A549 (cell line): ENCODE data around the gene MARCHF10. TPM values are rescaled to one million over a fixed set of nuclear protein-coding genes. Genes with fewer than 3 reads are reported as not detected.

Experiments used
- ATAC-seq, 2 experiments: fragments of 200-7000 bp in 1 of 2; fragments of >200 bp in 1 of 2; cut with Nextera tagmentation in 1 of 2; cut with Tn5 transposase in 1 of 2; 3 replicates each; pipeline versions ENCODE4 v1.8.0 to v1.9.1; 2018 to 2020; ENCODE audit warnings: mild to moderate bottlenecking in 1 of 2, moderate library complexity in 1 of 2
- CTCF ChIA-PET: fragments of 300-600 bp; sonication (Branson Sonifier 250); formaldehyde crosslinking; extraction: SDS; loops from one replicate; lab custom pipeline; 2021; ENCODE audit warnings: antibody characterized with exemption, inconsistent platforms; lab: Yijun Ruan, JAX
- POLR2A ChIA-PET: fragments of 350-600 bp; formaldehyde crosslinking; extraction: SDS; loops from one replicate; lab custom pipeline; 2021; ENCODE audit warnings: antibody characterized with exemption, inconsistent platforms; lab: Yijun Ruan, JAX
- DNase-seq, 2 experiments: peaks; one replicate each; pipeline versions ENCODE4 v3.0.0 to v3.0.0-alpha.2; 2011 to 2016; ENCODE audit warnings: low read depth in 1 of 2, low spot score in 1 of 2
- FAIRE-seq: peaks from 2 replicates; lab custom pipeline; 2011; peaks lifted over from hg19 to GRCh38; lab: Jason Lieb, UNC
- H3K27ac ChIP-seq, 2 experiments: fragments of >200 bp; sonication (Bioruptor Twin); formaldehyde crosslinking; 3 replicates each; pipeline ENCODE4 v1.5.1; 2016 to 2017
- H3K4me1 ChIP-seq: fragments of >200 bp; sonication (Bioruptor Twin); formaldehyde crosslinking; 3 replicates; pipeline ENCODE4 v1.6.1; 2016
- H3K4me2 ChIP-seq: fragments of >200 bp; sonication (Bioruptor Twin); formaldehyde crosslinking; 3 replicates; pipeline ENCODE4 v1.6.1; 2016
- H3K4me3 ChIP-seq: fragments of >200 bp; sonication (Bioruptor Twin); formaldehyde crosslinking; 3 replicates; pipeline ENCODE4 v1.5.1; 2016
- H3K9me3 ChIP-seq: fragments of >200 bp; sonication (Bioruptor Twin); formaldehyde crosslinking; 3 replicates; pipeline ENCODE4 v1.6.1; 2016
- ATOH8 ChIP-seq: fragments of 250-450 bp; sonication (Bioruptor Pico); IDR thresholded peaks from 2 replicates; pipeline ENCODE4 v1.5.0; 2020; ENCODE audit warnings: low read depth, mild to moderate bottlenecking, moderate library complexity
- CBX8 ChIP-seq: fragments of 200-600 bp; sonication (generic); IDR thresholded peaks from 2 replicates; pipeline ENCODE4 v1.6.1; 2016
- CEBPB ChIP-seq, 2 experiments: fragments of >200 bp in 1 of 2; sonication (Bioruptor Twin) in 1 of 2; formaldehyde crosslinking in 1 of 2; IDR thresholded peaks; 2 replicates each; pipeline ENCODE4 v1.6.1; 2012 to 2016
- CHD4 ChIP-seq: fragments of 200-600 bp; sonication (generic); IDR thresholded peaks from 2 replicates; pipeline ENCODE4 v1.6.1; 2016; ENCODE audit warnings: antibody characterized with exemption, mild to moderate bottlenecking, borderline replicate concordance
- ELK1 ChIP-seq: fragments of 150-350 bp; IDR thresholded peaks from 2 replicates; pipeline ENCODE4 v1.6.1; 2014; ENCODE audit warnings: low read depth, mild to moderate bottlenecking, low read length
- EP300 ChIP-seq, 2 experiments: fragments of >200 bp; sonication (Bioruptor Twin); formaldehyde crosslinking; IDR thresholded peaks; 2 replicates in 1 of 2; 3 replicates in 1 of 2; pipeline ENCODE4 v1.6.1; 2016 to 2017
- ESRRA ChIP-seq: fragments of 150-350 bp; IDR thresholded peaks from 2 replicates; pipeline ENCODE4 v1.6.1; 2014; ENCODE audit warnings: mild to moderate bottlenecking, low read length, borderline replicate concordance
- FOSB ChIP-seq: fragments of 250-450 bp; sonication (Bioruptor Pico); IDR thresholded peaks from 2 replicates; pipeline ENCODE4 v1.5.0; 2020; ENCODE audit warnings: mild to moderate bottlenecking, moderate library complexity
- FOXS1 ChIP-seq: fragments of 250-450 bp; sonication (Bioruptor Pico); IDR thresholded peaks from 2 replicates; pipeline ENCODE4 v1.5.0; 2020; ENCODE audit warnings: mild to moderate bottlenecking, moderate library complexity
- GATA3 ChIP-seq: IDR thresholded peaks from 2 replicates; pipeline ENCODE4 v1.6.1; 2012; ENCODE audit warnings: borderline replicate concordance
- HES2 ChIP-seq: fragments of >200 bp; sonication (Bioruptor Twin); formaldehyde crosslinking; IDR thresholded peaks from 2 replicates; pipeline ENCODE4 v1.6.1; 2016
- HMGXB4 ChIP-seq: fragments of 250-450 bp; sonication (Bioruptor Pico); IDR thresholded peaks from 2 replicates; pipeline ENCODE4 v1.5.0; 2021; ENCODE audit warnings: mild to moderate bottlenecking, moderate library complexity, borderline replicate concordance
- HOXA7 ChIP-seq: fragments of 250-450 bp; sonication (Bioruptor Pico); IDR thresholded peaks from 2 replicates; pipeline ENCODE4 v1.5.0; 2020; ENCODE audit warnings: mild to moderate bottlenecking, moderate library complexity
- HOXB5 ChIP-seq: fragments of 250-450 bp; sonication (Bioruptor Pico); IDR thresholded peaks from 2 replicates; pipeline ENCODE4 v1.5.0; 2020; ENCODE audit warnings: mild to moderate bottlenecking, moderate library complexity
- JUN ChIP-seq, 2 experiments: fragments of >200 bp; sonication (Bioruptor Twin); formaldehyde crosslinking; IDR thresholded peaks; 2 replicates in 1 of 2; 3 replicates in 1 of 2; pipeline ENCODE4 v1.6.1; 2016 to 2017
- JUNB ChIP-seq: fragments of >200 bp; sonication (Bioruptor Twin); formaldehyde crosslinking; IDR thresholded peaks from 2 replicates; pipeline ENCODE4 v1.6.1; 2016
- KDM5A ChIP-seq: fragments of 200-600 bp; sonication (generic); IDR thresholded peaks from 2 replicates; pipeline ENCODE4 v1.6.1; 2016; ENCODE audit warnings: antibody characterized with exemption, mild to moderate bottlenecking
- MAX ChIP-seq: IDR thresholded peaks from 2 replicates; pipeline ENCODE4 v1.6.1; 2012
- MAZ ChIP-seq: fragments of 150-350 bp; IDR thresholded peaks from 2 replicates; pipeline ENCODE4 v1.6.1; 2014; ENCODE audit warnings: antibody characterized with exemption, low read depth, low read length, borderline replicate concordance
- MYC ChIP-seq: IDR thresholded peaks from 2 replicates; pipeline ENCODE4 v1.6.1; 2012; ENCODE audit warnings: mild to moderate bottlenecking, inconsistent platforms, low read length, improper control_type of control experiment, borderline replicate concordance
- POLR2AphosphoS2 ChIP-seq: conservative IDR thresholded peaks from 2 replicates; pipeline ENCODE4 v1.6.1; 2012; ENCODE audit warnings: low read length, improper control_type of control experiment, inconsistent platforms
- RAD21 ChIP-seq, 2 experiments: fragments of >200 bp in 1 of 2; sonication (Bioruptor Twin) in 1 of 2; formaldehyde crosslinking in 1 of 2; IDR thresholded peaks in 1 of 2; conservative IDR thresholded peaks in 1 of 2; 2 replicates in 1 of 2; 3 replicates in 1 of 2; pipeline ENCODE4 v1.6.1; 2012 to 2018; ENCODE audit warnings: inconsistent platforms in 1 of 2
- RCOR1 ChIP-seq: fragments of 150-350 bp; IDR thresholded peaks from 2 replicates; pipeline ENCODE4 v1.6.1; 2014; ENCODE audit warnings: antibody characterized with exemption, low read length, low read depth
- RFX5 ChIP-seq: fragments of 450-650 bp; IDR thresholded peaks from 2 replicates; pipeline ENCODE4 v1.7.1; 2014; ENCODE audit warnings: antibody characterized with exemption, mild to moderate bottlenecking, moderate library complexity
- RNF2 ChIP-seq: fragments of 200-600 bp; sonication (generic); IDR thresholded peaks from 2 replicates; pipeline ENCODE4 v1.6.1; 2016; ENCODE audit warnings: low read depth, mild to moderate bottlenecking, antibody characterized with exemption, moderate library complexity, borderline replicate concordance
- ZNF302 ChIP-seq: fragments of 250-450 bp; sonication (Bioruptor Pico); IDR thresholded peaks from 2 replicates; pipeline ENCODE4 v1.9.0; 2021; ENCODE audit warnings: inconsistent platforms, mild to moderate bottlenecking, moderate library complexity
- ZSCAN20 ChIP-seq: fragments of 250-450 bp; sonication (Bioruptor Pico); IDR thresholded peaks from 2 replicates; pipeline ENCODE4 v1.8.0; 2022; ENCODE audit warnings: mild to moderate bottlenecking, moderate library complexity
- WGBS: methylation state at CpG from one replicate; pipeline ENCODE4 v1.1.6; 2017; ENCODE audit errors: missing lambda C conversion rate; 5-methylcytosine and 5-hydroxymethylcytosine counted together
- polyA plus RNA-seq, 4 experiments: library from polyadenylated mRNA; depleted of rRNA in 3 of 4; stranded (reverse); fragments of >200 nt; fragmentation: RNase III in 1 of 4; extraction: RNeasy Plus Mini Kit Qiagen cat#74134 plus additional on column Dnase treatment in 1 of 4; gene quantifications; 2 replicates in 3 of 4; 3 replicates in 1 of 4; pipeline ENCODE4 v1.2.3, GENCODE V29; 2011 to 2017

MARCHF10 gene
- polyA plus RNA-seq, 2 of the 4 experiments (the other 2 are of a cell fraction), result 0.43 to 0.57 TPM

GRCh38 chr17:62826956-62827355 is 18.8 kb upstream of the MARCHF10 start:
- H3K27ac ChIP-seq, result peak overlapping the region; percentile 91 to 95; a peak in 5 of 6 replicates
- POLR2A ChIA-PET, result no interaction called here
- no peak for FAIRE-seq
- CTCF ChIA-PET, result interaction anchor here (0.6 to 1.6 kb wide), 3 partner anchors 29 to 141 kb away, joined by 3 to 7 read pairs (median 5); no protein-coding TSS in a partner anchor
- H3K4me1 ChIP-seq, result peaks cover 54% of the 10 kb centered on the region
- no peak for ATAC-seq
- no peak overlapping the region for H3K4me3 ChIP-seq
- WGBS, result 79% methylated on average over 3 of the region's 3 CpGs
- no peak for TF ChIP-seq RCOR1
- TF ChIP-seq MYC, result no peak
- no peak for TF ChIP-seq HMGXB4 (CRISPR knock-in tag)
- TF ChIP-seq HOXA7 (CRISPR knock-in tag), result no peak
- TF ChIP-seq HOXB5 (CRISPR knock-in tag), result no peak
- TF ChIP-seq POLR2AphosphoS2, result no peak
- no peak for TF ChIP-seq RNF2
- no peak for TF ChIP-seq ZNF302 (CRISPR knock-in tag)
- no peak for TF ChIP-seq ZSCAN20
- TF ChIP-seq EP300 (IDR thresholded peaks at IDR 0.05), result no peak
- no peak for TF ChIP-seq CHD4
- TF ChIP-seq ELK1, result no peak
- TF ChIP-seq ESRRA, result no peak
- TF ChIP-seq KDM5A, result no peak
- H3K9me3 ChIP-seq, result no peaks in the 10 kb centered on the region
- no peak overlapping the region for H3K4me2 ChIP-seq
- DNase-seq, result no peak

GRCh38 chr17:62825182-62825581 is 17.1 kb upstream of the MARCHF10 start:
- CTCF ChIA-PET, result interaction anchor here (0.6 to 2.5 kb wide), 12 partner anchors 13 to 224 kb away, joined by 3 to 12 read pairs (median 4); partner anchors contain the start of gene TANC2
- H3K4me2 ChIP-seq, result peak overlapping the region; percentile 58
- peaks cover 72% of the 10 kb centered on the region for H3K4me1 ChIP-seq
- no peaks in the 10 kb centered on the region for H3K9me3 ChIP-seq
- POLR2A ChIA-PET, result interaction anchor here (0.5 to 2.3 kb wide), 5 partner anchors 27 to 141 kb away, joined by 3 to 8 read pairs (median 5); partner anchors contain the start of gene TANC2
- TF ChIP-seq CEBPB (IDR thresholded peaks at IDR 0.05), result peak in 1 of 2 experiments; percentile 1; a peak in 1 of 4 replicates
- 0 out of 2 replicates have a peak, but pooled peaks have one; percentile 7 for TF ChIP-seq RFX5
- peak; percentile 4; the same call in 1 of the 2 replicates for TF ChIP-seq MAX
- TF ChIP-seq MAZ, result no peak
- FAIRE-seq (no peak), DNase-seq (no peak), ATAC-seq (peak; percentile 41 to 54; a peak in 5 of 6 replicates)
- H3K4me3 ChIP-seq, result no peak overlapping the region
- WGBS, result 66% methylated on average over 3 of the region's 3 CpGs
- peak overlapping the region; percentile 91 to 95 for H3K27ac ChIP-seq

- Histone ChIP-seq H3K4me3 (no peak overlapping the region), H3K27ac (peak overlapping the region; percentile 91 to 95), H3K4me1 (peaks cover 77% of the 10 kb centered on the region), H3K9me3 (no peaks in the 10 kb centered on the region), H3K4me2 (peak overlapping the region; percentile 58)
- ATAC-seq (peak; percentile 78 to 84), FAIRE-seq (no peak), DNase-seq (peak; percentile 66 to 87)
- 35% methylated on average over 7 of the region's 7 CpGs for WGBS
- ChIA-PET POLR2A (interaction anchor here (0.5 to 2.3 kb wide), 6 partner anchors 26 to 142 kb away, joined by 3 to 8 read pairs (median 4); partner anchors contain the start of gene TANC2), CTCF (interaction anchor here (0.6 to 2.5 kb wide), 10 partner anchors 13 to 153 kb away, joined by 3 to 12 read pairs (median 4); partner anchors contain the start of gene TANC2)
- peak; percentile 15 to 67; a peak in 3 of 5 replicates for TF ChIP-seq EP300 (IDR thresholded peaks at IDR 0.05)
- no peak for TF ChIP-seq MYC
- TF ChIP-seq FOSB (CRISPR knock-in tag), result no peak
- no peak for TF ChIP-seq MAZ
- peak; percentile 58 to 80 for TF ChIP-seq CEBPB (IDR thresholded peaks at IDR 0.05)
- no peak for TF ChIP-seq CBX8
- TF ChIP-seq FOXS1 (CRISPR knock-in tag), result no peak
- 0 out of 2 replicates have a peak, but pooled peaks have one; percentile 6 for TF ChIP-seq RFX5
- no peak for TF ChIP-seq HES2
- no peak for TF ChIP-seq ATOH8 (CRISPR knock-in tag)
- peak in 1 of 2 experiments; percentile 48; a peak in 2 of 5 replicates for TF ChIP-seq JUN (IDR thresholded peaks at IDR 0.05)
- TF ChIP-seq JUNB, result peak; percentile 81
- TF ChIP-seq MAX, result peak; percentile 46
- peak; percentile 1 to 29; a peak in 1 of 5 replicates for TF ChIP-seq RAD21 (conservative IDR thresholded peaks at IDR 0.05 in 1 of 2, IDR thresholded peaks at IDR 0.05 in 1 of 2)
- 0 out of 2 replicates have a peak, but pooled peaks have one; percentile 26 for TF ChIP-seq GATA3
Observed at GRCh38 chr17:62824290-62825131, 16.4 kb upstream of the MARCHF10 start.
